Activated T-cell treated with anti-CD3 and anti-CD28 coated beads for 1 hour (primary cell): ENCODE results near the gene OSBPL3.

Experiments used
- DNase-seq: peaks from one replicate; pipeline ENCODE4 v3.0.0-alpha.2; 2020; ENCODE audit warnings: low read depth

The OSBPL3 gene

GRCh38 chr7:24952464-24952863, 27.5 kb downstream of the OSBPL3 start:
- DNase-seq: no peak

GRCh38 chr7:24951441-24951980, 28.5 kb downstream of the OSBPL3 start:
- DNase-seq: no peak

DNA sequence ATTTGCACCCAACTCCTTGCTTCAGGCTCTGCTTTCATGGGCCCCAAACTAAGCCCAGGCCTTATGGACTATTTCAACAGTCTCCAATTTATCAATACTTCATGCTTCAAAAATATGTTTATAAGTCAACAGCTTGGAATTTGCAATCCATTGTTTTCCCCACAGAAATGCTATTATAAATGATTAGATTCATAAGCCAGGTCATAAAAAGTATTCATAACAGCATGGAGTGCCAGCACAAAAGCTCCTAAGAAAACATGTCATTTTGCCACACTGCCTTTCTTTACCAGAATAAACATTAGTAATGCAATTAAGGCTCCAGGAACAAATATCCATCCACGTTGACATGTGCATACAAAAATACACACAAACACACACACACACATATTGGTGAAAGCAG, 30.1 kb downstream of the OSBPL3 start:
- DNase-seq: no peak

GRCh38 chr7:24948739-24949138, 31.2 kb downstream of the OSBPL3 start:
- DNase-seq: no peak

DNA sequence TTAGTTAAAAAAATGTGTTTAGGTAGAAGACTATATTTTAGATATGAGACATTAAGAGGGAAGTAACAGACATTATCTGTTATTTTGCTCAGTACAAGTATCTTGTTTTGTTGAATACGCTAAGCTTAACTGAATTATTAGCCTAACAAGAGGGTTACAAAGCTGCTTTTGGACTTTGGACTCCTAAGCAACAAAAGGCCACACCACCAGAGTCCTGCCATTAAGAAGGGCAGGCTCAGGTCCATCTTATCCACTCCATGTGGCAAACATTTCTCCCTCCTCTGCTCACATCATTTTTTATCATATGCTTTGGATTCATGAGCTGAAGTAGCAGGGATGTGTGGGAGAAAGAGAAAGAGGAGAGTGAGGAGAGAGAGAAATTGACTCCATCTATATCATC, 33.5 kb downstream of the OSBPL3 start:
- DNase-seq: no peak

DNA sequence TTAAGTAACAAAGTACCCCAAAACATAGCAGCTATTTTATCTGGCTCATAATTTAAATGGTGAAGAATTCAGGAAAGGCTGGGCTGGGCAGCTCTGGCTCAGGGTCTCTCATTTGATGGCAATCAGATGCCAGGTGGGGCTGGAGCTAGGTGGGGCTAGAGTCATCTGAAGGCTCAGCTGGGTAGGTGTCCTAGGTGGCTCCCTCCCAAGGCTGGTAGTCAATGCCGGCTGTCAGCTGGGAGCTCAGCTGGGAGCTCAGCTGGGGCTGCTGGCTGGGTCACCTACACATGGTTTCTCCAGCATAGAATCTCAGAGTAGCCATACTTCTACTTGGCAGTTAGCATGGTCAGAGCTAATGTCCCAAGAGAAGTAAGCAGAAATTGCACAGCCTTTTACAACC, 34.1 kb downstream of the OSBPL3 start:
- no peak for DNase-seq

DNA sequence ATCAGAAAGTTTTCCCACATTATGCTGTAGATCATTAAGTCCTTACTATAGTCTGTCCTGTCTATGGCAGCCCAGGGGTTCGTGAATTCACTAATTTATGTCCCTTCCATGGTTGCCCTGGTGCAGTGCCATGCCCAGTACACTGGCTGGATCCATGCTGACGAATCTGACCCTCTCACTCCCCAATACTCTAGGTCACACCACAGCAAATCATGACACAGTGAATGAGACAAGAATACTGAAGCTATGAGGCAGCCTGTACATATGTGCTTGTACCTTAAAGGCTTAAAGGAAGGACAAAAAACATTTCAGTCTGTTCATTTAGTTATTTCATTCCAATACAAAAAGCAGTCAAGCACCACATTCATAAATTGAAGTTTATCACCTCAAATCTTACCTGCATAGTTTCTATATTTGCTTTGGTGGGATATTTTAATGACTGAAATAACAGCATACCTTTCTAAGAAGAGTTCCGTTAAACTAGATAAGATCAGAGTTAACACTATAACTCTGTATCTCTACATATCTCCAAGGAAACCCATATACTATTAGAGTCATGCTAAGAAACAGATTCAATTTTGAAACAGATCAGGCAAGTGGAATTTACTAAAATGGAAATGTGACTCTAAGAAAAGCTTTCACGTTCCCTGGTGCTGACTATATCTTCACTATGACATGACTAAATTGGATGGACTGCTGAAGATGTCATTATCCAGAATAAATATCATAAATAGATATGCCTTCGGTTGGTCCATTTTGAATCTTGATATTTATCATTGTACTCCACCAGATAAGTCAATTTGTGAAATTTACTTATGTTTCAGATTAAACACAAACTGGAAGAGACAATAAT, 36.7 kb downstream of the OSBPL3 start:
- DNase-seq: no peak

GRCh38 chr7:24942226-24942625, 37.8 kb downstream of the OSBPL3 start:
- no peak for DNase-seq

DNA sequence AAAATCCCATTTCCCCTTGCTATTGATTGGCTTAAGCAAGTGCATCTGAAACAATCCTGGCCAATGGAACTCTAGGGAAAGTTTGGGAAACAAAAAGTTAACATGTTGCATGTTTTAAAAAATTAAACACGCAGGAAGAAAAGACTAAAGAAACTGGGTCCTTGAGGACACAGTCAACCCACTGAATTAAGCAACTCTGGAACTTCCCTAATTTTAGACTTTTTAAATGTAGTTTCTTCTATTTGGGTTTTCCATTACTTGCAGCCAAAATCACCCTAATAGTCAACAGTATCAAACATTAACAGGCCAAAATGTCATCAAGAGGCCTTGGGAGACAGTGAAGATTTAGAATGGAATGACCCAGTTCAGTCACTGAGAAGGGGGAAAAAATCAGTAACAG, 40.6 kb downstream of the OSBPL3 start:
- no peak for DNase-seq

GRCh38 chr7:24936121-24936824, 43.7 kb downstream of the OSBPL3 start:
- no peak for DNase-seq

DNA sequence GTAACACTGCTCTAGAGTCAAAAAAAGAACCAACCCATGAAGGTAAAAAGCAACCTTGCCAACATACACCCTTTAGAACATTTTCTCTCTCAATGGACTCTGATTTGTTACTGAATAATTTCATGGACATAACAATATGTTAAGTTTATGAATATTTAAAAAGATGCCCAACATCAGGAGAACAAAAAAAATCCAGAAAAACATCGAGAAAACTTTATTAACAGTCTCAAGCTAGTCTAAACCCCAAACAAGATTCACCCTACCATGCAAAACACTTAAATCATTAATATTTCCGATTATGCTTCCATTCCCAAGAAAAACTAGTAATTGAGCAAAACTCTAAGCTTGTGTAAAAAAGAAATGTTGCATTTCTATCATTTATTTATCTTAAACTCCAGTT, 46.7 kb downstream of the OSBPL3 start:
- no peak for DNase-seq

DNA sequence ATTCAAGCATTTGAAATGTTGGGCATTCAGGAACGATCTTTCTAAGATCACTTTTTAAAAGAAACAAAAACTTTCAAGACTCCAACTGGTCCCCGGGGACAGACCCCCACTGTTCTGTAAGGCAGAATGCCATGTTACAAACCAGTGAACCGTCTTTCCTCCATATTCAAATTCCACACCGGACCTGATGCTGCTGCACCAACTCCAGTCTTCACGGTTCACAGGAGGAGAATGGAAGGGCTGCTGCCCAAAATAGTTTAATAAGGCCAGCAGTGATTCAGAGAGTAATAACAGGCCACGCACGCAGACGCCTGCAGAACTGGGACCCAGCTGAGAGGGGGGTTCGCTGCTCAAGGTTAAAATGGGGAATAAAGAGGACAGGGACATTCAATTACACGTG, 47.2 kb downstream of the OSBPL3 start:
- DNase-seq: no peak

GRCh38 chr7:24932389-24932788, 47.6 kb downstream of the OSBPL3 start:
- no peak for DNase-seq

DNA sequence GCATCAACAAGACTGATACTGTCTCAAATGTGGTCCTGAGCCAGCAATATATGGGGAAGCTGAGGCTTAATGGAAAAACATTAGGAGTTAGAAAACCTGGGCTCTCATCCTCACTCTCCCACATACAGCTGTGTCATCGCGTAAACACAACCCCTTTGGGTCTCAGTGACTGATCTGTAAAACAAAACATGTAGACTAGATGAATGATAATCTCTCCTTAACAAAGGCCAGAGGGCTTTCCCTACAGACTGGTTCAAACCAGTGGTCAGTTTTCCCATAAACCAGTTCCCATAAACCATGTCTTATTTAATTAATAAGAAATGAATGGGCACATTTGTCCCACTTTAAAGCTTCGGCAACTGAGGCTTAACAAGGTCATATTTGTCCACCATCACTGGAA, 48.1 kb downstream of the OSBPL3 start:
- DNase-seq: no peak

- DNase-seq: no peak
Observed at GRCh38 chr7:24930856-24931255, 49.1 kb downstream of the OSBPL3 start.

- no peak for DNase-seq
Observed at GRCh38 chr7:24926623-24927524, 53.1 kb downstream of the OSBPL3 start.

- DNase-seq: no peak
Observed at GRCh38 chr7:24924375-24924774, 55.6 kb downstream of the OSBPL3 start.

GRCh38 chr7:24923172-24923865, 56.7 kb downstream of the OSBPL3 start:
- no peak for DNase-seq

GRCh38 chr7:24922099-24922773, 57.7 kb downstream of the OSBPL3 start:
- DNase-seq: no peak

DNA sequence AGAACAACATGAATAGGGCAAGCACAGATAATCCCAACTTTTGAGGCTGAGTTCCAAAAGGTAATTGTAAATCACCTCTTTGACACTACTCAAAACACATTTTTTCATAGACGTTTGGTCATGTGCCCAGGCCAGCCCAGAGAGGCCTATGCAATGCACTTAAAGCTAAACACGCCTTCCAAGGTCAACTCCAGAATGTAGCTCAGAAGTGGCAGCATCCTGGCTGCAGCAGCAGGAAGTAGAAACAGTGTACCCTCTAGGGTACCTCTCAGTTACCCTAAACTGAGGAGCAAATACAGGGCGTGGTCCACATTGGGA, 58.7 kb downstream of the OSBPL3 start:
- no peak for DNase-seq
